ENCODE measurements around the gene EMX1. TPM values are rescaled to one million over a fixed set of nuclear protein-coding genes. Genes with fewer than 3 reads are reported as not detected.

The EMX1 gene
- total RNA-seq, 1 donor from 2014 or later = not detected

GRCh38 chr2:72979896-72980295 lies 62.6 kb downstream of the EMX1 start:
- DNase-seq (ENCODE audit: low read depth in 2 of 2) = no peak

- DNase-seq (ENCODE audit: low read depth in 2 of 2) = no peak
Observed at GRCh38 chr2:72980535-72981217, 63.4 kb downstream of the EMX1 start.

GRCh38 chr2:72981536-72981935 lies 64.2 kb downstream of the EMX1 start:
- DNase-seq (ENCODE audit: low read depth in 2 of 2) = no peak

GRCh38 chr2:72982219-72982618 lies 64.9 kb downstream of the EMX1 start:
- no peak for DNase-seq (ENCODE audit: low read depth in 2 of 2)

GRCh38 chr2:72982781-72983499 lies 65.6 kb downstream of the EMX1 start:
- peak in 1 of 2 donors; percentile 33 for DNase-seq (ENCODE audit: low read depth in 2 of 2)

- DNase-seq (ENCODE audit: low read depth in 2 of 2) = no peak
Observed at GRCh38 chr2:72983500-72984161, 66.3 kb downstream of the EMX1 start.

- no peak for DNase-seq (ENCODE audit: low read depth in 2 of 2)
Observed at GRCh38 chr2:72984172-72984671, 66.9 kb downstream of the EMX1 start.

Other genes starting within 250 kb of the EMX1 start
- 13.1 and 16.1 TPM in 2 replicates for gene EXOC6B, start 91.5 kb upstream of the EMX1 start, total RNA-seq
- gene SPR, start 30.1 kb upstream of the EMX1 start, total RNA-seq = 37.7 and 51.6 TPM in 2 replicates
- gene SFXN5, start 154.2 kb downstream of the EMX1 start, total RNA-seq = 8.1 and 8.9 TPM in 2 replicates
- gene RAB11FIP5, start 195.4 kb downstream of the EMX1 start, total RNA-seq = 38.4 and 62.5 TPM in 2 replicates

Measured in lung microvascular endothelial cell (primary cell).